HG03196 (cell line): ENCODE measurements around the gene TMEM39B.
"Not testable (repeated sequence)": the region's sequence is repeated elsewhere in the genome, so short reads cannot be mapped to it uniquely, and the experiment has no call there.

ENCODE experiments used
- ATAC-seq: cut with Tn5 transposase; IDR thresholded peaks from one replicate; pipeline ENCODE4 v1.9.1; 2021; ENCODE audit not compliant: unreplicated experiment

The TMEM39B gene

DNA sequence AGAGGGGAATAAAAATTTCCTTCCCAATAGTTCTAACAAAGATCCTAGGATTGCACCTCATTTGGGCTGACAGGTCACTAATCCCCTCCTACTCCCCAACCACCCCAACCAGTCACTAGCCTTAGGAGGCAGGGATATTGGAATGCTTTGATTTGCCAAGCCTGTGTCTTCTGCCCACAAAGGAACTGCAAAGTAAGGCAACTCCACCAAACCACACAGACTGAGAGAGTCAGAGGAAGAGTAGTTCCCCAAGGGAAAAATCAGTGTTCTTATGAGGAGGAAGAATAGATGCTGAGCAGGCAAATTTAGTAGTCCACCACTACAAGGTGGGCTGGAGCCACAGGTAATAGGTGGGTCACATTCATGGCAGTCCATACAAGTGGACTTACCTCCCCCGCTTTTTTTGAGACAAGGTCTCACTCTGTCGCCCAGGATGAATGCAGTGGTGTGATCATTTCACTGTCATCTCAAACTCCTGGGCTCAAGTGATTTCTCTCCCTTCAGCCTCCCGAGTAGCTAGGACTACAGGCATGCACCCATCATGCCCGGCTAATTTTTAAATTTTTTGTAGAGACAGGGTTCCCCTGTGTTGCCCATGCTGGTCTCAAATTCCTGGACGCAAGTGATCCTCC is 3.7 kb upstream of the TMEM39B start:
- ATAC-seq, result no peak

DNA sequence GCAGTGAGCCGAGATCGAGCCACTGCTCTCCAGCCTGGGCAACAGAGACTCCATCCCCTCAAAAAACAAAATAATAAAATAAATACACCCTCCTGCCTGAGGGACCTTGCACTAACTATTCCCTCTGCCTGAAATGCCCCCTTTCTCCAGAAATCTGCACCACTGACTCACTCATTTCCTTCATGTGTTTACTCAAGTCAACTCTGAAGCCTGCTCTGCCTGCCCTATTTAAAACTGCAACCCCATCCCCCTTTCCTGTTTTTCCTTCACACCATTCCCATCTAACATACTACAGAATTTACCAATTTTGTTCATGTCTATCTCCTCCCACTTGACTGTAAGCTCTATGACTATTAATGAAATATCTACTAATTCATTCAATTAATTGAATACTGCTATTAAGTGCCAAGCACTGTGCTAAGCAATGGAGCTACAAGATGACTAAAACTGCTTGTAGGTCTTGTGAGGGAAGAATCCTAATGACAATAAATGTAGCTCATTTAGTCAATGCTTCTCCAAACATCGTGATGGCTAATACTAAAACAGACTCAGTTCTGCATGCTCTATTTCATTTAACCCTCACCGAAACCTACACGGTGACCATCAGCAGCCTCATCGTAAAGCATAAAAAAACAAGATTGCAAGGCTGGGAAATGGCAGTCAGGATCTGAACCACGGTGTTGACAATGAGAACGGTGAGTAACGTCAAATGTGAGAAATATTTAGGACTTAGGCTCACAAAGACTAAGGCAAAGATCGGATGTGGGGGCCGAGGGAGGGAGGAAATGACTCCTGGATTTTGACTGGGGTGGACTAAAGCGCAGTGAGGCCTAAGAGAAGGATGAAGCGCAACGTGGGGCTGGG is 749 bp upstream of the TMEM39B start:
- ATAC-seq, result no peak

DNA sequence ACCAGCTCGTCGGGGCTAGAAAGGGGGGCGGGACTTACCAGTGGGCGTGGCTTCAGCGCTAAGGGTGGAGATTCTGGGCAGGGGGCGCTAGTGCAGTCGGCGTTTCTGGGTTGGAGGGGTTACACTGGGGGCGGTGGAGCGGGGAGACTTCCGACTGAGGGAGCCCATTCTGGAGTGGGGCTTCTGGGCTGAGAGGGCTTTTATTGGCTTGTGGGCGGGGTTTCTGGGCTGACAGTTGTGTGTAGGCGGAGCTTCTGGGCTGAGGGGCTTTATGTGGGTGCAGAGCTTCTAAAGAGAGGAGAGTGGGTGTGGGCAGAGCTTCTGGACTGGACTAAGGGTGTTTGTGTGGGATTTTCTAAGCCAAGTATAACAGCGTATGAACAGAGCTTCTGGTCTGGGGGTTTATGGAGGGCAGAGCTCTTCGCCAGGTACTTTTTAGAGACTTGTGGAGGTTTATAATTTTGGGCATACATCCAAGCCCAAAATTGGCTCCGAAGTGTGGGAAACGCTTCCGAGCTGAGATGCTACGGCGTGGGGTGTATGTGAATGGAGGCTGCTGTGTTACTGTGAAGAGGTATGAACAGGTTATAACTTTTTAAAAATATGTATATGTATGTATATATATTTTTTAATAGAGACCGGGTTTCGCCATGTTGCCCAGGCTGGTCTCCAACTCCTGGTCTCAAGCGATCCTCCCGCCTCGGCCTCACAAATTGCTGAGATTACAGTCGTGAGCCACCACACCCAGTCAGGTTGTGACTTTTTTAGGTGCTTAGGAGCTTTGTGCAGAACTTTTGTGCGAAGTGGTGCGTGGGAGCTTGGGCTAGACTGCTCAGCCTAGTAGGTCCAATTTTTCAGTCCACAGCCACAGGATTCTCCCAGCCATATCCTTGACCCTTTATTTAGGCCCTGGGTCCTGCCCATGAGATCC is 825 bp downstream of the TMEM39B start:
- ATAC-seq, result no peak

DNA sequence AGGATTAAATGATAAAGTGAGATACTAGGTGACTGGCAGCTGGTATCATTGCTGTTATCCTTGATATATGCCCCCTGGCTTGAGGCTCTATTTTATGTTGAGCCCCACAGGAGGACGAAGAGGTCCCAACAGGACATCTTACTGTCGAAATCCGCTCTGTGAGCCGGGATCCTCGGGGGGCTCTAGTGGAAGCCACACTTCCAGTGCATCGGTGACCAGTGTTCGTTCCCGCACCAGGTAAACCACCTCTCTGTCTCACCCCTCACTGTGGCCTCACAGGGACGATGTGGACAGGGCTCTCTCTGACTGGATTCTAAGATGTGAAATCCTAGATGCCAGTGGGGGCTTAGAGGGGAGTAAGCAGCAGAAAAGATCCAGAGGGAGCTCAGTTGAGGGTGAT is 2.1 kb downstream of the TMEM39B start:
- ATAC-seq, result no peak

DNA sequence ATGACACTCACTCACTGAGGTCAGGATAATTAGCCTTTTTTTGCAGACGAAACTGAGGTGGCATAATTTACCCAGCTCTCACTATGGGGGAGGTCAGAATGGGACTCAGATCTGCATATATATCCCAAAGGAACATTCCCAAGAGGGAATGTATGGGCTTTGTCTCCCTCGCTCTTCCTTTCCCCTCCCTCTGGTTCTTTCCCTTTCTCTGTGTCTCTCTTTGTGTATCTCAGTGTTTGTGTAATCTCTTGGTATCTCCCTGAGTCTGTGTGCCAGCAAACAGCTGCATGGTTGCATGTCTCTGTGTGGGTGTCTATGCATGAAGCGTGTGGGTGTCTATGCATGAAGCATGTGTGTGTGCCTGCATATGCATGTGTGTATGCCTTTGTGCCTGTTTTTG is 4.7 kb downstream of the TMEM39B start:
- ATAC-seq, result no peak

- no peak for ATAC-seq
Measured at GRCh38 chr1:32082022-32082421, 9.3 kb downstream of the TMEM39B start.

DNA sequence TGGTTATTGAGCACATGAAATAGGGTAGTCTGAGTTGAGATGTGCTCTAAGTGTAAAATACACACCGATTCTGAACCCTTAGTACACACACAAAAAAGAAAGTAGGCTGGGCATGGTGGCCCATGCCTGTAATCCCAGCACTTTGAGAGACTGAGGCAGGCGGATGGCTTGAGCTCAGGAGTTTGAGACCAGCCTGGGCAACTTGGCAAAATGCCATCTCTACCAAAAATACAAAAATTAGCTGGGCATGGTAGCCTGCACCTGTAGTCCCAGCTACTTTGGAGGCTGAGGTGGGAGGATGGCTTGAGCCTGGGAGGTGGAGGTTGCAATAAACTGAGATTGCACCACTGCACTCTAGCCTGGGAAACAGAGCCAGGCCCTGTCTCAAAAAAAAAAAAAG is 13.6 kb downstream of the TMEM39B start:
- ATAC-seq, result not testable (repeated sequence)

GRCh38 chr1:32091176-32091575 is 18.4 kb downstream of the TMEM39B start:
- ATAC-seq, result no peak

DNA sequence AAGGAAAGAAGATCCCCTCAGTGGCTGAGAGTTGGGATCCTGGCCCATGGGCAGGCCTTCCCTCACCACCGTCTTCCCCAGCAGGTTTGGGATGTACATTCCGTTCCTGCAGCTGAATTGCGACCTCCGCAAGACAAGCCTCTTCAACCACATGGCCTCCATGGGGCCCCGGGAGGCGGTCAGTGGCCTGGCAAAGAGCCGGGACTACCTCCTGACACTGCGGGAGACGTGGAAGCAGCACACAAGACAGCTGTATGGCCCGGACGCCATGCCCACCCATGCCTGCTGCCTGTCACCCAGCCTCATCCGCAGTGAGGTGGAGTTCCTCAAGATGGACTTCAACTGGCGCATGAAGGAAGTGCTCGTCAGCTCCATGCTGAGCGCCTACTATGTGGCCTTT is 18.9 kb downstream of the TMEM39B start:
- no peak for ATAC-seq

- no peak for ATAC-seq
Measured at GRCh38 chr1:32094746-32095521, 22.2 kb downstream of the TMEM39B start.

GRCh38 chr1:32099426-32099825 is 26.7 kb downstream of the TMEM39B start:
- ATAC-seq, result no peak

DNA sequence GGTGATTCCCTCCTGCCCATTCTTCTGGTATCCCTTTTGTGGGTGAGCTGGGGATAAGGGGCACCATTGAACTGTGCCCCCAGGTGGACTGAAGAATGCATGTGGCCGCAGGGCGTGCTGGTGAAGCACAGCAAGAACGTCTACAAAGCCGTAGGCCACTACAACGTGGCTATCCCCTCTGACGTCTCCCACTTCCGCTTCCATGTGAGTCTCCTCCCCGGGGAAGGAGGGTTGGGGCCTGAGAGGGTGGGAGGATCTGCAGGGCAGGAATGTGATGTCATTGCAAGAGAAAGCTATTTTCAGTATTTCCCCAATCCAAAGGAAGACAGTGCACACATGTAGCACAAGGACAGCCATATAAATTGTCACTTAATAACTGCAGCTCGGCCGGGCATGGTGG is 27.6 kb downstream of the TMEM39B start:
- no peak for ATAC-seq

GRCh38 chr1:32100807-32101708 is 28.3 kb downstream of the TMEM39B start:
- no peak for ATAC-seq

- ATAC-seq, result no peak
Measured at GRCh38 chr1:32104127-32104526, 31.4 kb downstream of the TMEM39B start.

- no peak for ATAC-seq
Measured at GRCh38 chr1:32105338-32105737, 32.6 kb downstream of the TMEM39B start.

GRCh38 chr1:32106663-32107275 is 34.0 kb downstream of the TMEM39B start:
- ATAC-seq, result no peak

DNA sequence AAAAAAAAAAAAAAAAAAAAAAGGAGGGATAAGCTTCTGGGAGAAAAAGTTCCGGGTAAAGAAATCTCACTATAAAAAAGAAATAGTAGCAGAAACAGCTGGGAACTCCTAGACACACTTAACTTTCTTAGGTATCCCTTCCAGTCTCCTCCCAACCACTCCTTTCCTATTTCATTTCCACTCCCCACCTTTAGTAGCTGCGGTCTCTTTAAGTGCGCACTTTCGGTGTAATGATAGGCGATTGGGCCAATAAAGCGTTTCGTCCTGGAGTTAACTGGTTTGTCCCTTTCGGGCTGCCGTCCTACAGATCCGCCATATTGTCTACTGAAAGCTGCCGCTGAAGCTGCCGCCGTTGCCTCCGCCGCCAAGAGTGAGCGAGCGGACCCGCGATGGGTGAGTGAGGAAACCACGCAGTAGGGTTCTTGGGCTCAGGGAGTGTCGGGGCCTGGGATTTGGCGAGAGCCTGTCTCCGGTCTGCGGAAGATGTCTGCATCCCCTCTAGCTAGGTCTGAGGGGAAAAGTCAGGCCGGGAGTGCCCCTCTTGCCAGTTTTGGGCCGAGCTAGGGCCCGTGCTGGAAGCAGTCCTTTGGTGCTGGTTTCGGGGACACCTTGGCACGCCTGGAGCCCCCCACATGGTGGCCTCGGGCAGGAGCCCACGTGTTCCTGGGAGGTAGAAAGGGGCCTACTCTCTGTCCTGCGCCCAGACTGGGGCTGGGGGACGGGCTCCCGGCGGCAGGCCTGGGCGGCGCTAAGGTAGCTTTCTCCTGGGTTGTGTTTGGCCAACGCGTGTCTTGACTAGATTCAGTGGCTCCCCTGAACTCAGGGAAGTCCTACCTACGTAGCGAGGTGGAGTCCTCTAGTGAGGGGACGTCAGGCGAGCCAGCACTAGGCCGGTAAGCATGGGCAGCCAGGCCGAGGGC is 35.3 kb downstream of the TMEM39B start, which contains the start of gene KPNA6:
TSS of gene KPNA6 (plus strand) at position 315 of the 920 bp plus-strand sequence. CDS start at position 390, 75 bp downstream.
- peak; percentile 73 for ATAC-seq

- ATAC-seq, result no peak
Measured at GRCh38 chr1:32111040-32111623, 38.4 kb downstream of the TMEM39B start.
